Activated CD4-positive, alpha-beta T cell treated with anti-CD3 and anti-CD28 coated beads, Interleukin-2, amount 50 U/mL, for 24 hours (primary cell): ENCODE data around the gene ENDOV.

ENCODE experiments used
- DNase-seq, 2 donors: peaks; one replicate each; pipeline ENCODE4 v3.0.0-alpha.2; 2020; ENCODE audit warnings: low read depth in 1 of 2, low spot score in 1 of 2

Gene ENDOV

GRCh38 chr17:80447790-80448189, 32.8 kb downstream of the ENDOV start:
- DNase-seq: no peak

- no peak for DNase-seq
Observed at GRCh38 chr17:80449194-80449929, 34.4 kb downstream of the ENDOV start.

- DNase-seq: no peak
Observed at GRCh38 chr17:80449930-80450576, 35.1 kb downstream of the ENDOV start.

- no peak for DNase-seq
Observed at GRCh38 chr17:80451104-80451775, 36.3 kb downstream of the ENDOV start.

- no peak for DNase-seq
Observed at GRCh38 chr17:80452173-80452915, 37.4 kb downstream of the ENDOV start.

GRCh38 chr17:80453126-80453997, 38.4 kb downstream of the ENDOV start:
- no peak for DNase-seq

GRCh38 chr17:80453998-80454556, 39.1 kb downstream of the ENDOV start:
- no peak for DNase-seq

GRCh38 chr17:80454557-80455335, 39.8 kb downstream of the ENDOV start:
- peak; percentile 89 to 94 for DNase-seq

GRCh38 chr17:80455336-80455710, 40.4 kb downstream of the ENDOV start:
- DNase-seq: peak in 1 of 2 donors; percentile 38

GRCh38 chr17:80455784-80456183, 40.8 kb downstream of the ENDOV start:
- DNase-seq: no peak

GRCh38 chr17:80456465-80457235, 41.7 kb downstream of the ENDOV start:
- DNase-seq: no peak

GRCh38 chr17:80457236-80457856, 42.4 kb downstream of the ENDOV start:
- no peak for DNase-seq

GRCh38 chr17:80458016-80458415, 43.0 kb downstream of the ENDOV start:
- no peak for DNase-seq

- DNase-seq: no peak
Observed at GRCh38 chr17:80459234-80459633, 44.3 kb downstream of the ENDOV start.

- DNase-seq: no peak
Observed at GRCh38 chr17:80460429-80460834, 45.5 kb downstream of the ENDOV start.

- no peak for DNase-seq
Observed at GRCh38 chr17:80461528-80462160, 46.7 kb downstream of the ENDOV start.

GRCh38 chr17:80463784-80464400, 48.9 kb downstream of the ENDOV start:
- DNase-seq: no peak
